IMR-90 (cell line): ENCODE measurements around the gene CDC7.

Experiments
- CEBPB ChIP-seq: IDR thresholded peaks from 2 replicates; pipeline ENCODE4 v1.6.1; 2012; ENCODE audit warnings: low read depth, low read length, improper control_type of control experiment
- CHD1 ChIP-seq: IDR thresholded peaks from 2 replicates; pipeline ENCODE4 v1.6.1; 2012; ENCODE audit warnings: low read depth, low read length, improper control_type of control experiment
- CTCF ChIP-seq: conservative IDR thresholded peaks from 2 replicates; pipeline ENCODE4 v1.5.1; 2012; ENCODE audit warnings: mild to moderate bottlenecking, low read depth, low read length, improper control_type of control experiment
- MAZ ChIP-seq: IDR thresholded peaks from 2 replicates; pipeline ENCODE4 v1.6.1; 2012; ENCODE audit warnings: low read depth, mild to moderate bottlenecking, low read length, improper control_type of control experiment, moderate library complexity, borderline replicate concordance
- POLR2A ChIP-seq: IDR thresholded peaks from 2 replicates; pipeline ENCODE4 v1.6.1; 2012; ENCODE audit warnings: mild to moderate bottlenecking, low read depth, low read length
- RAD21 ChIP-seq: IDR thresholded peaks from 2 replicates; pipeline ENCODE4 v1.6.1; 2012; ENCODE audit warnings: low read length, improper control_type of control experiment
- SMC3 ChIP-seq: fragments of 150-350 bp; IDR thresholded peaks from 2 replicates; pipeline ENCODE4 v1.6.1; 2016; ENCODE audit warnings: low read depth, mild to moderate bottlenecking, antibody characterized with exemption, low read length, moderate library complexity

DNA sequence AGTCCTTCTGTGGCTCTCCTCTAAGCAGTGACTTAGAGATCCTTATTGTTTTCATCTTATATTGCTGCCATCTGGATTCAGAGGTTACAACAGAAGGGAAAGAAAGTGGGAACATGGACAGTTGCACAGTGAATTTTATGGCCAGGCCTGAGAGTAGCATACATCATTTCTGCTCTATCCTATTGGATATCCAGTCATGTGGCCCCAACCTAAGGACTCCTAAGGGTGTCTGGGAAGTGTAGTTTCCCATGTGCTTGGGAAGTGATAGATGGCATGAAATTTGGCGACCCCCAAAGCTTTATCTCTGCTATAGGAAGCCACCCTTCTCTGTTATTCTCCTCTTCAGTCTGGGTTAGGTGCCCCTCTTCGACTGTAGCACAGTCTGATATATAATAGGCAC, 51.9 kb downstream of the CDC7 start:
- TF ChIP-seq CTCF, result no peak
- no peak for TF ChIP-seq POLR2A
- no peak for TF ChIP-seq CHD1
- TF ChIP-seq SMC3, result no peak
- TF ChIP-seq CEBPB, result no peak
- TF ChIP-seq MAZ, result no peak
- TF ChIP-seq RAD21, result no peak
